HG03060 (cell line): ENCODE measurements around the gene TMEM243.
"Not testable (repeated sequence)": the region's sequence is repeated elsewhere in the genome, so short reads cannot be mapped to it uniquely, and the experiment has no call there.

Experiments used
- ATAC-seq: cut with Tn5 transposase; IDR thresholded peaks from one replicate; pipeline ENCODE4 v1.9.1; 2021; ENCODE audit warnings: low read depth, moderate number of reproducible peaks; ENCODE audit not compliant: unreplicated experiment

The TMEM243 gene, protein sequence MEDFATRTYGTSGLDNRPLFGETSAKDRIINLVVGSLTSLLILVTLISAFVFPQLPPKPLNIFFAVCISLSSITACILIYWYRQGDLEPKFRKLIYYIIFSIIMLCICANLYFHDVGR

DNA sequence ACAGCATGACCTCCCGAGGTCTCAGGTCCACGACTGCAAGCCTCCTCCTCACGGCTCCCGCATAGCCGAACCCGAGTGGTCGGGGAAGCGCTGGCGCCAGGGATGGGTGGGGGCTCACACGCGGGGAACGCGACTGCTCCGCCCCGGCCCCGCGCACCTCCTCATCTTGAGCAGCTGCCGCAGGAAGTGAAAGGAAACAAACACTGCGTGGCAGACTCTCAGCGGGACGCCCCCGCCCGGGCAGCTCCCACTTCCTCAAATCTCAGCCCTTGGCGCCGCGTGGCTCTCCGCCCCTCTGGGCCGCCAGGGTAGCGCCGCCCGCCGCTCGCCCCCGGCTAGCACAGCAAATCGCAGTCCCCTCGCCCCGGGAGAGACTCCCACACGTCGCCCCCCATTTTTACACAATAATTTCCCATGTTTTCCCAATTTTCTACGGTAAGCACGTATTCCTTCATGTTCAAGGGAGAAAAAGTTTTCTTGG is at the start of gene TMEM243:
Gene TMEM243 (minus strand): TSS at position 188 of the 481 bp plus-strand sequence. CDS start 229 bp downstream, outside the sequence.
- peak; percentile 28 for ATAC-seq

DNA sequence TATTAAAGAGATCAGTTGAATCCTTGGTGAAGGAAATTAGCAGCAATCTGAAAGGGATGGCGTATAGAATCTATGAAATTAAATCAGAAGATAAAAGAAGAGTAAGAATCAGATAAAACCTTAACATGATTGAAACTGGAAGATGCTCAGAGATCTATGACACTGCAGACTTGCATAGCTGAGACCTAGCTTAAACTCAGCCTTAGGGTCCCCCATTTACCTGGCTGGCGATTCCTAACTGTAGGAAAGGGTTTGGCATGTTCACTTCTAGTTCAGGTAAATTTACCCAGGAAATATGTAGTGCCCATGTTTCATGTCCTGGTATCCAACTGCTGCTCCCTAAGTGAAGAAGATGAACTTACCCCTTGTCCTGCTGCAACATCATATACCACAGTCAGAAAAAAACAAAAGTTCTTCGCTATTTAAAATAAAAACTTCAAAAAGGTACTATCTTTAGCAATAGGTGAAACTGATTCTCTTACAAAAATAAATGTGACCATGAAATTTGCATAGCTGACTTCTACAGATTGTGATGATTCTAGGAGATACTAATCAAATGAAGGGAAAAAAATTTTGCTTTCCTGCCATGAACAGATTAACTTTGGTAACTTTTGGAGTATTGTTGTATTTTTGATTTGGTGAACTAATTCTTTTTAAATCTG is 47.8 kb upstream of the TMEM243 start:
- ATAC-seq = peak; percentile 79

DNA sequence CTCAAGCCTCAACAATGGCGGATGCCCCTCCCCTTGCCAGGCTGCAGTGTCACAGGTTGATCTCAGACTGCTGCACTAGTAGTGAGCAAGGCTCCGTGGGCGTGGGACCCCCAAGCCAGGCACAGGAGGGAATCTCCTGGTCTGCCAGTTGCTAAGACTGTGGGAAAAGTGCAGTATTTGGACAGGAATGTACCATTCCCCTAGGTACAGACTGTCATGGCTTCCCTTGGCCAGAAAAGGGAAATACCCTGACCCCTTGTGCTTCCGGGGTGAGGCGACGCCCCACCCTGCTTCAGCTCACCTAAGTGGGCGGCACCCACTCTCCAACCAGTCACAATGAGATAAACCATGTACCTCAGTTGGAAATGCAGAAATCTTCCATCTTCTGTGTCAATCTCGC is 44.0 kb upstream of the TMEM243 start:
- ATAC-seq = no peak

DNA sequence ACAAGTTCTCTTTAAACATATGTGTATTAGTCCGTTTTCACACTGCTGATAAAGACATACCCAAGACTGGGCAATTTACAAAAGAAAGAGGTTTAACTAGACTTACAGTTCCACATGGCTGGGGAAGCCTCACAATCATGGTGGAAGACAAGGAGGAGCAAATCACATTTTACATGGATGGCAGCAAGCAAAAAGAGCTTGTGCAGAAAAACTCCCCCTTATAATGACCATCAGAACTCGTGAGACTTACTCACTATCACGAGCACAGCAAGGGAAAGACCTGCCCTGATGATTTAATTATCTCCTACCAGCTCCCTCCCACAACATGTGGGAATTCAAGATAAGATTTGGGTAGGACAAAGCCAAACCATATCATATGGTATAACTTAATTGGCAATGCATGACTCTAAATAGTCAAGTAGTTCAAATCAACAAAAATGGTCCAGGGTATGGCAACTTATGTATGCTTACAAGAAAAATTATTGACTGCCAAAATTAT is 34.1 kb upstream of the TMEM243 start:
- ATAC-seq = no peak

DNA sequence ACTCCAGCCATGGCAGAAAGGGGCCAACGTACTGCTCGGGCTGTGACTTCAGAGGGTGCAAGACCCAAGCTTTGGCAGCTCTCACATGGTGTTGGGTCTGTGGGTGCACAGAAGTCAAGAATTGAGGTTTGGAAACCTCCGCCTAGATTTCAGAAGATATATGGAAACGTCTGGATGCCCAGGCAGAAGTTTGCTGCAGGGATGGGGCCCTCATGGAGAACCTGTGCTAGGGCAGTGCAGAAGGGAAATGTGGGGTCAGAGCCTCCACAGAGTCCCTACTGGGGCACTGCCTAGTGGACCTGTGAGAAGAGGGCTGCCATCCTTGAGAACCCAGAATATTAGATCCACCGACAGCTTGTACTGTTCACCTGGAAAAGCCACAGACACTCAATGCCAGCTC is 26.1 kb upstream of the TMEM243 start:
- ATAC-seq = not testable (repeated sequence)

DNA sequence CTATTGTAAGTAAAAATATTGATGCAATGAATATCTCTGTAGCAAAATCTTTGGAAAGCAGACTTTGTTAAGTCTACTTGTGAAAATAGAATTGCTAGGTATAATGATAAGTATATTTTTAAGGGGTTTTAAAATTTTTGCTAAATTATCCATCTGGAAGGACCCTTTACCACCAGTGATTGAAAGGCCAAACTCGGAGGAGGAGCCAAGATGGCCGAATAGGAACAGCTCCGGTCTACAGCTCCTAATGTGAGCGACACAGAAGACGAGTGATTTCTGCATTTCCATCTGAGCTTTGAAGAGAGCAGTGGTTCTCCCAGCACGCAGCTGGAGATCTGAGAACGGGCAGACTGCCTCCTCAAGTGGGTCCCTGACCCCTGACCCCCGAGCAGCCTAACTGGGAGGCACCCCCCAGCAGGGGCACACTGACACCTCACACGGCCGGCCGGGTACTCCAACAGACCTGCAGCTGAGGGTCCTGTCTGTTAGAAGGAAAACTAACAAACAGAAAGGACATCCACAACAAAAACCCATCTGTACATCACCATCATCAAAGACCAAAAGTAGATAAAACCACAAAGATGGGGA is 19.0 kb upstream of the TMEM243 start:
- ATAC-seq = not testable (repeated sequence)

DNA sequence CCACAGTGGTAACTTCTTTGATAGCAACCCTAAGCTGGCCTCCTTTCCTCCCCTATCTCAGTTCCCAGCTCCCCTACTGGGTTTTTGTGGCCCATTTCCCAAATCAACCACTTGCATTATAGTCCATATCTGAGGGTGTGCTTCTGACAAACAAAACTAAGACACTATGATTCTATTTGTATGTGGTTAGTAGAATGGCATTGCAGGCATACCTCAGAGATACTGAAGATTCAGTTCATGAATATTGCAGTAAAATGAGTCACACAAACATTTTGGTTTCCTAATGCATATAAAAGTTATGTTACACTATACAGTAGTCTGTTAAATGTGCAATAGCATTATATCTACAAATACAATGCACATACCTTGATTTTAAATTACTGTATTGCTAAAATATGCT is 15.4 kb upstream of the TMEM243 start:
- ATAC-seq = no peak

DNA sequence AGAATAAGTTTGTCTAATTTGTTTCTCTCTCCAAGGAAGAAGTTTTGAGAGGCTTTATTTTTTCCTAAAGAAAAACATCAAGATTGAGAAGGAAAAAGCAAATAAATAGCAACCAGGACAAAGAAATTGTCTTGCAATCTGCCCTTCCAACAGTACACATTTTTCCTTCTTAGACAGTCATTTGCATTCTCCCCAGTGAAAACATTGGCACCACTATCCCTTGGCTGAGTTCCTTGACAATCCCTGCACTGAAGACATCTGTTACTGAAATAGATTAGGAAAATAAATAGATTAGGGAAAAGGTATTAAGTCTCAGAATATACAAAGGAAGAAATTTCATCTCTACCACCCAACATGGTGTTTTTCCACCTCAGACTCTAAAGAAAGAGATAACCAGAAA is 12.2 kb upstream of the TMEM243 start:
- ATAC-seq = no peak

DNA sequence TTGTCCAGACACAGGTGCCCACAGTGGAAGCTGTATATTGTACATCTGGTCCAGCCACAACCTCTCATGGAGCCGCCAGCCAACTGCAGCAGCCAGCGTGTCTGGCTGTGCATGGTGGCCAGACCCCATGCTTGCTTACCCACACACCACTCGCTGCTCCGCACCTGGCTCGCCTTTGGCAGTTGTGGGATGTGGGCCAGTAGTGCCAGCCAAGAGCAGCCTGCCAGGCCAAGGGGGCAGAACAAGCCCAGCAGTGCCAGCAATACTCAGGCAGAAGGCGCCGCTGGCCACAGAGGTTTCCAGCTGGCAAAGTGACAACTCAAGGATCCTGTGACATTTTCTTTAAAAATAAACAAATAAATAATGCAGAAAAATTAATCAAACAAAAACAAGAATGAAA is 11.7 kb upstream of the TMEM243 start:
- no peak for ATAC-seq

DNA sequence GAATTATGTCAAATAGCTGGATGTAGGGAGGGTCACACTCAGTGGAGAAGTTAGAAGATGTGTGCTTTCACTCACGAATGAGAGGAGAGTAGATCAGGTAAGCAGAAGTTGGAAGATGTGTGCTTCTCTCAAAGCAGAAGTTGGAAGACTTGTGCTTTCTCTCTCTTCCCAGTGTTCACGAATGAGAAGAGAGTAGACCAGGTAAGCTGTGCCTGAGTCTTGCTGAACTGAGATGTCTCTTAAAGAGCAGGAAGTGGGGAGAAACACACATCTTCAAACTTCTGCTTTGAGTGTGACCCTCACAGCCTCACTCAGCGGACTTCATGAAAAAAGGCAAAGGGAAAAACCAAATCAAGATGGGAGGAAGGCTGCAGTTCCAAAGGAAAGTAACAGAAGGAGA is 7.0 kb upstream of the TMEM243 start:
- no peak for ATAC-seq

DNA sequence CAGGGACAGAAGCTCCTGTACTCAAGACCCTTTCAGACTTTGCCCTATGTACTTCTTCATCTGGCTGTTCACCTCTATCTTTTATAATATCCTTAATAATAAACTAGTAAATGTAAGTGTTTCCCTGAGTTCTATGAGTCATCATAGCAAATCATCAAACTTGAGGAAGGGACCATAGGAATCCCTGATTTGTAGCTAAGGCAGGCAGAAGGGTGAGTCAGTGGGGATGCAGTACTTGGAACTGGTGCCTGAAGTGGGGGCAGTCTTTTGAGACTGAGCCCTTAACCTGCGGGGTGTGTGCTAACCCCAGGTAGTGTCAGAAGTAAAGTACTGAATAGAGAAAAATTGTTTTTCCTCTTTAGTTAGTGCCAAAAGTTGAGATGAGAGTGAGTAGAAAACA is 6.2 kb upstream of the TMEM243 start:
- no peak for ATAC-seq

DNA sequence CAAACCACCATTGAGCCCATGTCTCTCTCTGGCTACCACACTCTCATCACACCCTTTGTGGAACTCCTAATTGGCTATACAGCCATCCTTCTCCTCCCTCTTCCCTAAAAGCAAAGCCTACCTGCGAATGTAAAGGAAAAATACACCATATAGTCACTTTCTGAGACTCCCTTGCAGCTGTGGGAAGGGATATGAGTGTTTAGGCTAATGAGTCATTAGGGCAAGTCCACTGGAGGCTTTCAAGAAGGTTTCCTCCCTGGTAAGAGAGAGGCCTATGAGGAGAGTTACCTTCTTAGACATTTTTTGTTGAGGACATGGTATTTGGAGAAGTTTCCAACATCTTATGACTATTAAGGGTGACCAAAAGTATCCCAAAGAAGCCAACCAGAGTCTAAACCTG is 4.1 kb upstream of the TMEM243 start:
- no peak for ATAC-seq

DNA sequence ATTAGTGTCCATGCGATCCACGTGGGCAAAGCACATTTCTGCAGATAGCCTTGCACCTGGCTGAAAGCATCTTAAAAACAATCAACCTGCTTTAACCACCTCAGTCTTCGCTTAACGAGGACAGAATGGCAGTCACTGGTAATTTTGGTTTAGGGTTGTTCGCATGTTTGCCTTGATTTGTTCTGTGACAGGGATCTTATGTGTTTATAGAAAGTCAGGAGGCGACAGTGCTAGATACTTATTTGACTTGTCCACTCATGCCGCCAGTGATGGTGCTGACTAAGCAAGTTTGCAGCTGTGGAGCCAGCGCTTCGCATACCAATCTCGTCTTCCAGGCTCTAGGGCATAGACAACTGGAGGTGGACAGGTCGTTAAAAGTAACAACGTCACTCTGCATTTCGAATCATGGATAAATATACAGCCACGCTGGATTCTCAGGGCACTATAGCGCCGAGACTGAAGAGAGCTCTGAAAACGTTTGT is 1.2 kb upstream of the TMEM243 start:
- no peak for ATAC-seq

DNA sequence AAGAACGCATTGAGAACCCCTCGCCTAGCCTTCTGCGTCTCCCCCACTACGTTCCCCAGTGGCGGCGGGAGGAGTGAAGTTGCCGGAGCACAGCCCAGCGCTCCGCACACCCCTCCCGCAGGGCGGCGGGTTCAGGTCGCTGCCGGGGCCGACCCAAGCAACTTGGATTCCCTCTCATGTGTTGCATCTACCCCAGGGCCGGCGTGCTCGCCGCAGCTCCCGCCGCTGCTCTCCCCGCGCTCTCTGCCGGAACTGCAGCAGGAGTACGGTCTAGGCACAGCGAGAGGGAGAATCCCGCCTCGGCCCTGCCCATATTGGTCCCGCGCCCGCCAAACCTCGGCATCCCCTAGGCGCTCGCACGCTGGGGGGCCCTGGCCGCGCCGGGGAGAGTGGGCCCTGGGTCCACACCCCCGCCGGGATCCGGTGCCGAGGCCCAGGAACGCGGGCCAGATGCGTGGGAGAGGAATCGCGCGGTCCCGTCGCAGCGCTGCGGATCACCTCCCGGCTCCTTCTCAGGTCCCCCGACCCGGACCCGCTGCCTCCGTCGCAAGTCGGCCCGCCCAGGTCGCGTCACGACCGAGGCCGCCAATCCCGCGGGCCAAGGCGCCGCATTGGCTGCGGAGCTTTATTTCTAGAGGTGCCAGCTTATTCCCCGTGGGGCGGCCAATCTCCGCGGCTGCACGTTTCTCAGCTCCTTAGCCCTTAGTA is 648 bp upstream of the TMEM243 start:
- peak; percentile 19 for ATAC-seq

DNA sequence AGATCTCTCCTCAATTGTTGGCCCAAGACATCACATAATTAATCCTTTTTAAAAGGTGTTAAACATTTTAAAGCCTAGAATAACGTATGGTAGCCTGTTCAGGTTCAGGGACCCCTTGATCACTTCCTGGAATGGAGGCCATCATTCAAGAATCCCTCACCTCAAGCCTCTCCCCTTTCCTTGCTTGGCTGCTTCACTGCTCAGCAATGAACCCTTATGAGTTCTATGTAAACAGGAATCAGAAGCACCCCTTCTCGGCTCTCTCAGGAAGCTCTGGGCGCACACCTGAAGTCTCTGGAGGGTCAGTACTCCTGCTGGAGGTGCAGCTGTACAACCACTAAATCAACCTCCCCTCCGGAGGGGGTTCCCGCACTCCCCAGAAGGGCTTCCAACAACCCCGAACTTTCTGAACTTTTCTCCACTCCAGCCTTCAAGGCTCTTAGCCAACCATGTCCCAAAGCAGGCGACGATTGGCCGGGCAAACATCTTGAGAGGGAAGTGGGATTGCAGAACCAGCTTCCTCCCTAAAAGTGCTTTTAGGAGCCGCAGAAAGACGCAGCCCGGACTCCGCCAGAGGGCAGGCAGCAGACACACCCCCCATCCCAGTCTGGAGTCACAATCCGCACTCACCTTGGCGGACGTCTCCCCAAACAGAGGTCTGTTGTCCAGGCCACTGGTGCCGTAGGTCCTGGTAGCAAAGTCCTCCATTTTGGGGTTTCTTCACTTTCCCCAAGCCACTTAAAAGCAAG is 562 bp downstream of the TMEM243 start:
- ATAC-seq = no peak

DNA sequence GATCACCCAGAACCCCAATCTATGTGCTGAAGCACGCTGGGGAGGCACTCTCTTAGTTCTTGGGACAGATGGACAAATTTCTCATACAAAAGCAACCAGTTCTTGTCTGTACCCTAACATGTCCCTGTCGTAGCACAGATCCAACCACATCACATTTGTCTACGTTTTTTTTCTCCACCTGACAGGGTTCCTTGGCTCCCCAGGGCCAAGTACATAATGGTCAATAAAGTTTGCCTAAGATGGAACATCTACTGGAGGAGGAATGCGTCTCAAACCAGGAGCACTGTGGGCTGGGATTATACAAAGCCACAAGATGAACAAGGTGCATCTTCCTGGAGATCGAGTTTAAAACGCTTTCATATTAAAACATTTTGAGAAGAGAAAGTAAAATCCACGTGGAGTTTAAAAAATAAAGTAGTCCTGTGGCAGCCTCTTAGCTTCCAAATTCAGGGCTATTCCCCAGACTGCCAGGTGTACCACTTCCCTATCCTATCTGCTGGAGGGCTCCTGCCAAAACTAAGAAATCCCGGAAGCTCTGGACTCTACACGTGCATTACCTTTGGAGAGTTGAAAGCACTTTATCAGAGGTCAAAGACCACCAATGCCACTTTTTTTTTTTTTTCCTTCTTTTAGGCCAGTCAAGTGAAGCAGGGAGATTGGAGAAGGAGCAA is 1.4 kb downstream of the TMEM243 start:
- no peak for ATAC-seq

DNA sequence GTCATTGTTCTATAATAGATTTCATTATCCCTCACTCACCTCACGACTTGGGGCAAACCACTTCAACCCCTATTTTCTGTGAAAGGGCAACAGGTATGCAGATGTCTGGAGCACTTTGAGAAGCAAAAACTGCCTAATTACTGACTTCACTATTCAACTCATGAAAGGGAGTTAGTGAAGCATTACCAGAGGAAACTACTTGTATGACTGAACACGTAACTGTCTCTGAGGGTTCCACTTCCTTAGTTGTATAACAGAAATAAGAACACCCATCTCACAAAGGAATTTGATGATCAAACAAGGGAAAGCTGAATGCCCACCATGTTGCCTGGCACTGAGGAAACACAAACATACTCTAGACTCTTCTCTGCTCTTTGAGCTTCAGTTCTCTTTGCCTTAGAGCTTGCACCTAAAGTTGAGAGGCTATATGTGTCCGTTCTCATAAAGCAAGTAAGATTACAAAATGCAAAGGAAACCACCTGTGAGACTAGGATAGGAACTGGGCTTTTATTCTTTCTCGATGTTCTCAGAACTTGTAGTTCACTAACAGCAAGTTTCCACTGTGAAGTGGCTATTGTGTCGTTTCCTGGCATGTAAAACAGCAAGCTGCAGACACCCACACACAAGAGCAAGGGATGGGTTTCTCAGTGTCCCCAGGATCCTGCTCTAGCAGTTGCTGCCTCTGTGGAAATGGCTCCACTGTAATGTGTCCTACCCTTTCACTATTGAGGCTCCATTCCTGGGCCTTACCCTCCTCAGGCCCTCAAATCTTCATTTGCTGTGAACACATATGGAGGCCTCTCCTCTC is 2.6 kb downstream of the TMEM243 start:
- ATAC-seq = peak; percentile 66

DNA sequence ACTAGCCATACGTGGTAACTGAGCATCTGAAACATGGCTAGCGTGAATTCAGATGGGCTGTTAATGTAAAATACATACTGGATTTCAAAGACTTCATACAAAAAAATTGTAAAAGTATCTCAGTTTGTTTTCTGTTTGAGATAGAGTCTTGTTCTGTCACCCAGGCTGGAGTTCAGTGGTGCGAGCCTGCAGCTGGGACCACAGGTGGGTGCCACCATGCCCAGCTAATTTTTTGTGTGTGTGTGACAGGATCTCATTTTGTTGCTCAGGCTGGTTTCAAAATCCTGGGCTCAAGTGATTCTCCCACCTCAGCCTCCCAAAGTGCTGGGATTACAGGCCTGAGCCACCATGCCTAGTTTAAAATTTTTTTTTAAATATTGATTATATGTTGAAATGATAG is 4.5 kb downstream of the TMEM243 start:
- ATAC-seq = no peak

DNA sequence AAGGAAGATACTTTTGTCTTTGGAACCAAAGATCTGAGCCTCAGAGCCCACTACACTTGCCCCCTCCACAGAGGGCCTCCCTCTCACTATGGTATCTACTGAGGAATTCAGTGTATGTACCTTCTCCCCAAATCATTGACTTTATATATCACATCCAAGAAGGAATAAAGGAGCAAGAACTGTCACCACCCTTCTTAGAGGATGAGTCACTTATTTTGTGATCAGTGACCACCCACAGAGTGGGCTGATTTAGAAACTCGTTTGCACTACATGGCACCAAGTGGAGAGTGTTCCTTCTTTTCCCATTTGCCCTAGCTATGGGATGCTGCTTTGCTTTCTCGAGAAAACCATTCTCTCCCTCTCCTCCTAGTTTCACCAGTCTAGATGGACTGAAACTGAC is 5.7 kb downstream of the TMEM243 start:
- no peak for ATAC-seq
